NCI-H82 treated with DMSO at 0.1 percent for 48 hours (cell line): ENCODE measurements around the gene TMEM151B.

Experiments
- DNase-seq: peaks from one replicate; lab custom pipeline; 2025; ENCODE audit not compliant: unreplicated experiment; lab: John Stamatoyannopoulos, UW

Gene TMEM151B

DNA sequence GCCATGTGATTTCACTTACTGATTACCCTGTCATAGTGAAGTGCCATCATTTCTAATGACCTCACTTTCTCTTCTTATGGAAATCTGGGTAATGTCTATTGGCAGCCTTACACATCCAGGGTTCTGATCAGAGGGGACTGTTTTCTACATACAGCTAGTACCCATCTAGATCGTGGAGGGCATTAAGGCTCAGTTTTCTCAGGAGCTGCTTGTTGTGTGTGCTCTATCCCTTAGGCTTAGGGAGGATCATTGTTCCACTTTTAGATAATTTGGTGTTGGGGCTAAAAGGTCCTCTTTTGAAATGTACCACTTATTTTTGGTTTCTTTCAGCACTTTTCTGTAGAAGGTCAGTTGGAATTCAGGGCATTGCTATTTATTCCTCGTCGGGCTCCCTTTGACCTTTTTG, 19.5 kb upstream of the TMEM151B start:
- DNase-seq: no peak

GRCh38 chr6:44251576-44252524, 18.4 kb upstream of the TMEM151B start:
- DNase-seq: no peak

- peak; percentile 29 for DNase-seq
Observed at GRCh38 chr6:44253307-44254101, 16.7 kb upstream of the TMEM151B start.

- no peak for DNase-seq
Observed at GRCh38 chr6:44254191-44255104, 15.8 kb upstream of the TMEM151B start.

- DNase-seq: no peak
Observed at GRCh38 chr6:44255105-44255808, 15.0 kb upstream of the TMEM151B start.

- no peak for DNase-seq
Observed at GRCh38 chr6:44255871-44256774, 14.1 kb upstream of the TMEM151B start.

- no peak for DNase-seq
Observed at GRCh38 chr6:44256775-44257024, 13.6 kb upstream of the TMEM151B start.

DNA sequence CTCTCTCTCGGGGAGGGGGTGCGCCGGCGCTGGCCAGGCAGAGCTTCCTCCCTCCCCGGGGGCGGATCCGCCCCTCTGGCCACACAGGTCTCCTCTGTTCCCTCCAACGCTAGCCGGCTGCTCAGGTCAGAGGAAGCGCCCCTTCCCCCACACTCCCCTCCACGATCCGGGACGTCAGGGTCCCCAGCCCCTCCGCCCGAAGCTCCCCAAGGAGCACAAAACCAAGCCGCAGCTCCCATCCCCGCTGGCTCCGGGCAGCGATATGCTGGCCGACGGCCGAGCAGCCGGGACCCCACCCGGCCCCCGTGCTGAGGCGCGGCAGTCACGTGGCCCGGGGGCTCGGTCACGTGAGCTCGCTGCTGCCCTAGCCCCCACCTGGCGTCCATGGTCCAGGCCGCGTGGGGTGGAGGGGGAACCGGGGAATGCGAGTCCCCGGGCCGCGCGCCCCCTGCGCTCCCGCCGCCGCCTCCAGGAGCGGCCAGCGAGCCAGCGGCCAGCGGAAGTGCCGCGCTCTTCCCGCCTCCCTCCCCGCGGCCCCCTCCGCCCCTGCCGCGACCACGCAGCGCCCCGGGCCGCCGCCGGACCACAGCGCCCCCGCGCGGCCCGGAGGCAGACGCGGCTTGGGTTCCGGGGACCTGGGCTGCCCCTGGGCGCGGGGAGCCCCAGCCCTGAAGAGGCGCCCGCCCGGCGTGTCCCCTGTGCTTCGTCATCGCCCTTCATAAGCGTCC, 13.1 kb upstream of the TMEM151B start, which contains the start of gene SLC35B2:
SLC35B2 (minus strand) TSS at position 504 of the 728 bp plus-strand sequence; CDS start at position 386, 118 bp downstream.
- peak; percentile 35 for DNase-seq

DNA sequence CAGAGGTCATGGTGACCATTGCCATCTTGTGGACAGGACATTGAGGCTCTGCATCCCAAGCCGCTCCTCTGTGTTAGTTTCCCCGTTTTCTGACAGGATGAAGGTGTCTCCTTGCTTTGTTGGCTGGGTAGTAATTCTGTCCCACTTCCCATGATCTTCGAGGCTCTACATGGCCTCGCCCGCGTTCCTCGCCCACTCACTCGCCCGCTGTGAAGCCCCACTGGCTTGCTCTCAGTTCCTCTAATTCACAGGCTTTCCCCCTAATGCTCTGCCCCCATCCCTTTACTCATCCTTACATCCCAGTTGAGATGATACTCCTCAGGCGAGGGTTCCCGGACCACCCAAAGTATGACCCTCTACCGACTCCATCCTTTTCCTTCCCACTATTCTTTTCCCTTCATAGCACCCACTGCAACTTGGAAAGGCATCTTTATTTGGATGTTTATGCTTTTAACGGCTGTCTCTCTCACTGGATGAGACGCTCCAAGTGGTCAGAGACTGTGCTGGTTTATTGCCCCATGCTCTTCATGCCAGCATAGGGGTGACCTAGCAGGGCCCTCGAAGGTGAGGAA, 12.4 kb upstream of the TMEM151B start:
- no peak for DNase-seq

DNA sequence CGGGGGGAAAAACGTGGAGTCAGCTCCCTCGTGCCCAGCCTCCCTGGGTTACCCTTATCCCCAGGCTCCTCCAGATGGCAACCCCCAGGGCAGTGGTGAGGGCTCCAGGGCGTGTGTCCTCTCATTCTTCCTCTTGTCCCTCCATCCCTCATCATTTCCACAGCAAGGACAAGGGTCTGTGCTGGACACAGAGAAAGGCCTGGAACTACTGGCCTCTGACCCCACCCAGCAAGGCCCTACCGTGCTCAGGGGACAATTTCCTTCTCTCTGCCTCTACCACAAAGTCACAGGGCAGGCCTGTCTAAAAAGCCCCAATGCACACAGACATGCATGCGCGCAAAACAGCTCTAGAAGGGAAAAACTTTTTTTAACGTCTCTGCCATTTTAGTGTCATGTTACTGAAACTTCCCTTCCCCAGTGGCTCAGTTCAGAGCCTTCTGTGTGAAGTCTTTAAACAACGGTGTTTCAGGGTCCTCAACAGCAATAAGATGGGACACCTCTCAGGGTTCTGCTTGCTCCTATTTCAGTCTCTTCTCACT, 11.9 kb upstream of the TMEM151B start:
- no peak for DNase-seq

- DNase-seq: no peak
Observed at GRCh38 chr6:44258921-44259320, 11.3 kb upstream of the TMEM151B start.

DNA sequence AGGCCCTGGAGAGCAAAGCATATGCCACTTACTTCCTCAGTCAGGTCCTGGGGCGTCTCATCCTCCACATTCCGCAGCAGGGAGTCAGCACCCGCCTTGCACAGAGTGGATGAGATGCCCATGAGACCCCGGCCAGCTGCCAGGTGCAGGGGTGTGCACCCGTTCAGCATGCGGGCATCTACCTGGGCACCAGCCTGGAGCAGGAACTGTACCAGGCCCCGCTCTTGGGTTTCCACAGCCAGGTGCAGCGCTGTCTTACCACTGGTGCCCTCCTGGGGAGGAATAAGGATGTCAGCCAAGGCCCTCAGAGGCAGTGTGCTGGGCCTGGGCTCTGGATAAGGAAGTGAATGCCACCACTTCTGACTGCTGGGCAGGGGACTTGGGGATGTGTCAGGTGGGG, 10.2 kb upstream of the TMEM151B start:
- DNase-seq: no peak

DNA sequence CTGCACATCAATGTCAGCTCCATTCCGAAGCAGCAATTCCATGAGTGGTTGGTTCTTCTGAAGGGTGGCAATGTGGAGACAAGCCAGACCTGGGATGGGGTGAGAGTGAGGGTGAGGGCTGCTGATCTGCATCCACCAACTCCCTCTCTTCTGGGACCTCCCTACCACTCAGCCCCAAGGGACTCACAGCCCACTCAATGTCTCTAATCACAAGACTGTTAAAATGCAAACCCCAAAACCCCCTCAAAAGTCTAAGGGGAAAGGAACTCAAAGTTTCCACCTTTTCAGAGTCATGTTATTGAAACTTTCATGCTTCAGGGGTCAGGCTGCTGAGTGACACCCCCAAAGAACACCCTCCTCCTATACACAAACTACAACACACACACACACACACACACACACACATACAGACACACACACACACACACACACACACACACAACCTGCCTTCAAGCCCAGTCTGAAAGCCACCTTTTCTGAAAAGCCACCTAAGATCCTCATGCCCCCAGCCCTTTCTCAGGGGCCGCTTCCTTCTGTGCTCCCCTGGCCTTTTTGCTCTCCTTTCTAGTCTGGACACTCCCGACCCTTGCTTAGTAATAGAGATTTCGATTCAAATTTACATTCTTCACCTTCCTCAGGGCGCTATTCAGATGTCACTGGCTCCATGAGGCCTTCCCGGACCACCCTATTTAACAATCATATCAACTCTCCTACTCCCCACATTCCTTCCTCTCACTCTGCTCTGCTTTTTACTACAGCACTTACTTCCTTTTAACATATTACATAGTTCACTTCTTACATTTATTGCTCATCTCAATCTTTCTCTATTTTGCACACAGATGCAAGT, 9.6 kb upstream of the TMEM151B start:
- DNase-seq: no peak

- DNase-seq: no peak
Observed at GRCh38 chr6:44261581-44261980, 8.7 kb upstream of the TMEM151B start.

DNA sequence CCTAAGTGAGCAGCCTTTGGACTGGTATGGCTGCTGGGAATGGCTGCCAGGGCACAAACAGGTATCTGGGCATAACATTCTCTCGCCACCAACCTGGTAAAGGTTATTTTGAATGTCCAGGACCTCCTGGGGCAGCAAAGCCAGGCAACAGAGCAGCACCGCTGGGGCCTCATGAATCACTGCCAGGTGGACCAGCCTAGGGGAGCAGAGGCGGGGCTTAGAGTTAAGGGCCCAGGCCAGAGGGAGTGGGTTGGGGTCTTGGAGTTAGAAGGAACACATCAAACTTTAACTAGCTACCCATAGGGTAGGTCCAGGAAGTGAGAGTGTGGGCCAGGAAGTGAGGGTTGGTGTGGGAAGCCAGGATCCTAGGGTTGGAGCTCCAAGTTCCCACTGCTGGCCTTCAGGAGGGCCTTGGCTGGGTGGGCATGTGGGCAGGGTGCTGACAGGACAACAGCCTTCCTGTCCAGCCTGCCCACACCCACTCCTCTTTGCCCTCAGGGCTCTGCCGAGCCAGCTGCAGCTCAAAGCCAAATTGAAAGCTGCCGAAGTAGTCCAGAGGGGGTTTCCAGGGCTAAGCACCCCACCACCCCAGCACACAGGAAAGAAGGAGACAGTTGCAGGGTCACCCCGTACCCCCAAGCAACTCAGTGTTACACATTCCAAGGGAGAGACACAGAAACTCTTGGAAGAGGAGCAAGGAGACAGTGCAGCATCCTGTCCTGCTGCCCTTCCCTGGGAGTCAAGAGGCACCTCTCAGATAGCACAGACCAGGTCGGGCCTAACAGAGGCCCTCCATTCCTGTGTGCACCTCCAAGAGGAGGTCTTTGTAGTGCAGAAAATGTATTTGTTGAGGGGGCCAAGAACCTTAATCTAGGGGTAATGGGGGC, 7.5 kb upstream of the TMEM151B start:
- no peak for DNase-seq

DNA sequence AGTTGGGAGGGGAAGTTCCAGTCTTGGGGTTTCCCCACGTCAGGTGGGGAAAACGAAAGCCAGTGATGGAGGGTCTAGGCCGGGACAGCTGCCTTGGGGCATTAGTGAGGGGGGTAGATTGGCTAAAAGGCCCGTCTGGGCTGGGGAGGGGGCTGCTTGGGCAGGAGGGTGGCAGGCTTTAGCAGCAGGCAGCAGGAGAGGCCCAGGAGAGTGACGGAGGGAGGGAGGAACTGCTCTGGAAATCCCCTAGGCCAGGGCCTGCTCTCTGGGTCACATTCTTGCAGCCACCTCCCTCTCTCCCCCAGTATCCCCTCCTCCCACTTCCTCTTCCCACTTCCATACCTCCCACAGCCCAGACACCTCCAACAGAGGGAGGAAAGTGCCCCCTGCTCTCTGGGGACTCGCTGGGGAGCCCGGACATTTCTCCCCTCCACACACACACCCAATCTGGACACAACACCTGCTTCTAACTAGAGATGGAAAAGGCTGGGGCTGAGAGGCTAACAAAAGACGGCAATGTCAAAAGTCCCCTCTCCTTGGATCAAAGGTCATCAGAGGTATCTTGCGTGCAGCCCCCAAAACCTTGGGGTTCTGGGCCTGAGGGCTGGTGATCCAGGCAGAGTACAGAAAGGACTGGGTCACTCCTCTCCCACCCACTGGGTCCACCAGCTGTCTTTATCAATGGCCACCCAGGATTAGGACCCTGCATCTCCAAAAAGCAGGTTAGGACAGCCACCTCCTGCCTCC, 6.7 kb upstream of the TMEM151B start:
- no peak for DNase-seq
